Activated CD8-positive, alpha-beta memory T cell treated with anti-CD3 and anti-CD28 coated beads for 36 hours (primary cell): Measurements from ENCODE around the gene TMEM240. TPM values are rescaled to one million over a fixed set of nuclear protein-coding genes. Genes with fewer than 3 reads are reported as not detected.
"Not testable (repeated sequence)": the region's sequence is repeated elsewhere in the genome, so short reads cannot be mapped to it uniquely, and the experiment has no call there.

ENCODE experiments used
- CTCF ChIA-PET: fragments of 350-600 bp; sonication (Branson Sonifier 250); formaldehyde crosslinking; loops from one replicate; lab custom pipeline; 2021; ENCODE audit warnings: antibody characterized with exemption; lab: Charles Lee
- POLR2A ChIA-PET: fragments of 350-600 bp; sonication (Branson Sonifier 250); formaldehyde crosslinking; loops from one replicate; lab custom pipeline; 2021; ENCODE audit warnings: antibody characterized with exemption; lab: Charles Lee
- total RNA-seq, 2 experiments: library from RNA; stranded (reverse); gene quantifications; one replicate each; pipeline ENCODE4 v1.2.3, GENCODE V29; 2021

Gene TMEM240
- total RNA-seq, 2 experiments from 2014 or later: 0.48 TPM; not detected in 1

DNA sequence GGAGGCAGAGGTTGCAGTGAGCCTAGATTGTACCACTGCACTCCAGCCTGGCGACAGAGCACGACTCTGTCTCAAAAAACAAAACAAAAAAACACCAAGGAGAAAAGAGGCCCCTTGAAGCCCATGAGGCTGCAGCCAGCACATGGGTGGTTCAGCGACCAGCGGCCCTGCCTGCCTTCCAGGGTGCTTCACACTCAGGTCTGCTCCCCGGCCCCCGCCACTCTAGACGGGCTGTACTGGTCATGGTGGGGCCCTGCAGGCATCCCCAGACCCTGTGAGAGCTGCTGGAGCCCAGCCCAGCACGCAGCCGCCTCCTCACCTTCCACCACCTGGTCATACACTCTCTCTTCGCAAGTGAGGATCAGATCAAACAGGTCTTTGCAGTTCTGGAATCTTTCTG lies 4.1 kb upstream of the TMEM240 start:
- CTCF ChIA-PET: no interaction called here

DNA sequence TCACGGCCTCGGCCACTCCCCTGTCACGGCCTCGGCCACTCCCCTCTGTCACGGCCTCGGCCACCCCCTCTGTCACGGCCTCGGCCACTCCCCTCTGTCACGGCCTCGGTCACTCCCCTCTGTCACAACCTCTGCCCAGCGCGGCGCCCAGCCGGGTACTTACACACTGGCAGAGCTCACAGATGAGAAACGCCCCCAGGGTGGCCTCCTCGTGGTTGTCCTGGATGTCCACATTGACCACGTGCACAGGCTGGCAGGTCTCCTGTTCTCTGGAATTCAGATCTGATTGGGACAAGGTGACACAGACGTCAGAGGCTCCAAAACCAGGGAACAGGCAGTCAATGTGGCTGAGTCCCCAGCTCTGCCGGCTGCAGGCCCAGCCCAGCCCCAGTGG lies 3.3 kb upstream of the TMEM240 start:
- CTCF ChIA-PET: no interaction called here
- POLR2A ChIA-PET: no interaction called here

More for the DNA sequence above, 4.1 kb upstream of the TMEM240 start:
- POLR2A ChIA-PET: no interaction called here

DNA sequence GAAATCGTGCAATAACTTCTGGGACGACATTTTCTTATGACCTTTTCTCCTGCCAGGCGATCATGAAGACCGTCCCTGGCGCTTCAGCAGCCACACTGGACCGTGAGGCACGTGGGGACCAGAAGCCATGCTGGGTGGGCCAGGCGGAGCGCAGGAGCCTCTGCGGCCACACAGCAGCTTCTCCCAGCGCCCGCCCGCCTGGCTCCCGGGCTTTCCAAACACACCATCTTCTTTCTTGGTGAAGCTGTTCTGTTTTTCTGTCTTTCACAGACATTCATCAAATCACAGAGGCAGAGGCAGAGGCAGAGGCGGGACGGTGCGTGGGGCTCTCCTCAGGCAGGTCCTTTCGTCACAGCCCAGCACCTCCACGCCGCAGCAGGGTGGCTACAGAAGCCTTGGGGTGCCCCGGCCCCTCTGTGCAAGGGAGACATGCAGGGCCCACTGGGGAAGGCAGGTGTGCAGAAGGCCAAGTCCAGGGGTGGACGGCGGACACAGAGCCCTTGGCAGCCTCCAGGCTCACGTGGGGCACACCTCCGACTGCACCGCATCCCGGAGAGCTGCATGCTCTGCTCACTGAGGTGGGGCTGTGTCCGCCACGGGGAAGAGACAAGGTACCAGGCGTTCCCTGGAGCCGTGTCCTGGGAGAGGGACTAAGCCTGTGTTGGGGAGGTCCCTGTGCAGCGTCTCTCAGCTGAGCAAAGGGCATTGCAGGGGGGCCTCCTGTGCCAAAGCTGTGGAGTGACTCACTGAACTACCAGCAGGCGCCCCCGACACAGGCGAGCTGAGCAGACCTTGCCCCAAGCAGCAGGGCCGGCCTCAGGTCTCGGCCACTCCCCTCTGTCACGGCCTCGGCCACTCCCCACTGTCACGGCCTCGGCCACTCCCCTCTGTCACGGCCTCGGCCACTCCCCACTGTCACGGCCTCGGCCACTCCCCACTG lies 2.6 kb upstream of the TMEM240 start:
- ChIA-PET CTCF (no interaction called here), POLR2A (no interaction called here)

DNA sequence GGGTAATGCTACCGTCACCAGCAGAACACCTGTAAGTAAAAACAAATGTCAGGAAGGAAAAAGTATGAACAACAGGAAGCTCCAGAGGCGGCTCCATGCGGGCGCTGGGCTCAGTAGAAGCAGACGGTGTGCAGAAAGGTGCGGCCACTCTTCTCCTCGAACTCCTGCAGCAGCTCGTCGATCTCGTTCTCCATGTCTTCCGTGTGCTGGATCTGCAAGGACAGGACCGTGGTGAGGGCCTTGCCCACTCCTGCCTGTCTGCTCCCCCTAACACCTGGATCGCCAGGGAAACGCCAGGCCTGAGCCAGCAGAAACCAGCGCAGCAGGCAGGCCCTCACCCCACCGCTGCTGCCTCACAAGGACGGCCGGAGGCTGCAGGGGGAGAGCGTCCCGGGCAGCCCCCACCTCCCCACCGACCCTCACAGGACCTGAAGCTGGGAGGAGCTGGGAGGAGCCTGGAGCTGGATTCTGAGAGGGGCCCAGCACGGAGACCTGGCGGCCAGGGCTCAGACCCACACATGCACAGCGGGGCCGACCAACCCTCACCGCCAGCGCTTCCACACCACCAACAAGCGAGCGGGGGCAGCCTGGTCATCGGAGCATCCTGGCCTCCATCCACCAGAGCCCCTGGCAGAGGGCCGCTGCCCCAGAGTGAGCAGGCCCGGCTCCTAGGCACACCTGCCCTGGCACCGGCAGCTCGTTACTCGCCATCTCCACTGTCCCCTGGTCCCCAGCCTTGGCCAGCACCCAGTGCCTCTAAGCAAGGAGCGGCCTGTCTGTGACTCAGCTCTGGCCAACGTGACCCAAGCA lies 1.7 kb upstream of the TMEM240 start:
- CTCF ChIA-PET: no interaction called here
- POLR2A ChIA-PET: no interaction called here

DNA sequence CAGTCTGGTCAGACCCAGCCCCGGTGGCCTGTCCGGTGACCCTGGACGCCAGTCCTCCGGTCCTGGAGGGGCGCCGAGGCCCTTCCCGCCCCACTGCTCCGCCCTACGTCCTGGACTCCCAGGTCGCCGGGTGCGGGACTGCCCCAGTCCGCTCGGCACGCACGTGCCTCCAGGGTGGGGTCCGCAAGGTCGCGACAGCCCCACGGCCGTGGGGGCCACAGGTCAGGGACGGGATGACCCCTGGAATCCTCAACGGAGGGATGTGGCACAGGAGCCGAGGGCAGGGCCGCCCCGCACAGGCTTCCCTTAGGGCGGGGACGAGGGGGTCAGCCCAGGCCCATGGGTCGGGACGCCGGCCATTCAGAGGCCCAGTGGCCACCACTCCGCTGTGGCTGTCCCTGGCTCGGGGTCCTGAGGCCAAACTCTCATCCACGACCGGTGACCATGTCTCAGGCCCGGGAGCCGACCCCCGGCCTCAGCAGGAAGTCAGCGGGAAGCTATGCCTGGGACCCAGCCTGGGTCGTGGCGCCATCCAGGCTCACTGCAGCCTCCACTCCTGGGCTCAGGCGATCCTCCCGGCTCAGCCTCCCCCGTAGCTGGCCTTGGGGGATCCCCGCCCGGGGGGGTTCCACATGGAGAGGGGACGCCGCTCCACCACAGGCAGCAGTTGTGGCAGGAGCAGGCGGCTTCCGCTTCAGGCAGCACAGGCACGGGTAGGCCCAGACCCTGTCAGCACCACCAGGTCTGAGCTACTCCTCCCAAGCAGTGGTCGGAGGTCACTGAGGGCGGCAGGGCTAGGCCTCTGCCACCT lies 599 bp upstream of the TMEM240 start:
- ChIA-PET POLR2A (no interaction called here), CTCF (no interaction called here)

DNA sequence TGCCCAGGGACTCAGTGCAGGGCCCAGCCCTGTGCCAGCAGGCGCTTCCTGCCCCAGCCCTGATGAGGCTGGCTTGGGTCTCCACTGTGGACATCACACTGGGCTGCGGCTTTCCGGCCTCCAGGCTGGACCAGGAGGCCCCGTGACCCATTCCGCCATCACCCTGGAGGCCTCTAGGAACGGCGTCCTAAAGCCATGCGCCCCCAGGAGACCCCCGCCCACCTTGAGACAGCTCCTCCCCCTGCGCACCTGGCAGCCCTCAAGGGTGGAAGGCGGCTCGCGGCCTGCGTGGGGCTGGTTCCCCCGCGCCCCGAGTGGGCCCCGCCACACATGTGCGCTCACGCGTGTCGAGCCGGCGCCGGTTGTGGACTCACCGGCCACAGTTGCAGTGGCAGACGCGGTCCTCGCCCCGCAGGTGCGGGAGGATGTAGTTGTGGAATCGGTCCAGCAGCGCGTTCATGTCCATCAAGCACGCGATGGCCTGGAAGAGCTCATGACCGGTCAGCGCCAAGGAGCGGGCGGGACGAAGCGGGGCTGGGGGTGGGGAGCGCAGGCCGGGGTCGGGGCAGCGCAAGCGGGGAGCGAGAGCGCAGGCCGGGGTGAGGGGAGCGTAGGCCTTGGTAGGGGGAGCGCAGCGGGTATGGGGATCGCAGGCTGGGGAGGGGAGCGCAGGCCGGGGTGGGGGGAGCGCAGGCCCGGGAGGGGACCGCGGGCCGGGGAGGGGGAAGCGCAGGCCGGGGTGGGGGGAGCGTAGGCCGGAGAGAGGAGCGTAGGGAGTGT lies 924 bp downstream of the TMEM240 start:
- ChIA-PET POLR2A (no interaction called here), CTCF (no interaction called here)

DNA sequence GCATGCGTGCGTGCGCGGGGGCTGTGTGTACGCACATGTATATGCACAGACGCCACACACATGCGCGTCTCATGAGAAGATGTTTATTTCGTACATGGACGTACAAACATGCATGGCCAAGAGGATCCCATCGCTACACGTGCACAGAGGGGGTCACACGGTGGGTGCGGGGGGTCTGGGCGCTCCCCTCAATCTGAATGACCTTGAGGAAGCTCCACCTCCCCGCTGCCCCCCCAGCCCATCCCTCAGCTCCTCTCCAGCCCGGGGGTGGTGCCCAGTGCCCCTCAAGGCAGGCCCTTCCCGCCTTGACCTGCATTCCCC lies 1.5 kb downstream of the TMEM240 start:
- ChIA-PET POLR2A (no interaction called here), CTCF (no interaction called here)

DNA sequence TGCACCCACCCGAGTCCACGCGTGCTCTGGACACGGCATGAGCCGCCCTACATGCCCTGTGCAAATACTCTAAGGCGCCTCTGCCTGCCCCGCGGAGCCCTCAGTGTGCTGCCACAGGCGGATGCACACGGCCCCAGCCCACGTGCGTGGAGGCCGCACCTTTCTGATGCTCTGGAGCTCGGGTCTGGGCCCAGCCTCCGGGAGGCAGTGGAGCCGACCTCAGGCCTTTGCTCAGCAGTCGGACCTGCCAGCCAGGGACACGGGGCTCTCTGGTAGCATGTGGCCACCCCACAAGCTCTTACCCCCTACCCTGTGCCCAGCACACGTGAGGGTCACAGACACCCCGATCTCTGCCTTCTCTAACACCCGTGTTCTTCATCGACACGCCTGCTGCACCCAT lies 2.1 kb downstream of the TMEM240 start:
- ChIA-PET CTCF (no interaction called here), POLR2A (no interaction called here)

DNA sequence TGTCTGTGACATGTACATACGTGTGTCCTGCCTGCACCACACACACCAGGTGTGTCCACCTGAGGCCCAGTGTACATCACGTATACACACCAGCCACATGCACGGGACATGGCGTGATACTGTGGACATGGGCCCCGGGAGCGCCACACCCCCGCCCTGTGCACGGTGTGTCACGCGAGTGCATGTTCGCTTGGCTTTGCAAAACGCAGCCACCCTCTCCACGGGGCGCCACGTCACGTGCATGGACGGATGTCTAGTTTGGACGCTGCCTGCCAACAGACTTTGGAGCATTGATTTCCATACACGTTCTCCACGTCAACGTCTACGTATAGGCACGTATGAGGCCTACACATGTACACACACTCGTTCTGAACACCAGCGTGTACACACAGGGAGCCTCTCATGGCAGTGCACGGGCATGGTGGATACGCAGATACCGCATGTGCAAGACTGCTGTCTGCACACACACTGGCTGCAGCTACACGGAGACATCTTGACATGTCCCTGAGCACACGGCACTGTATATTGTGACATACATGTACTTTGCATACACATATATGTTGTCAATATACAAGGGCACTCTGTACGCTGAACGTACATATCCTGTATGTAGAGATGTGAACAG lies 2.7 kb downstream of the TMEM240 start:
- ChIA-PET POLR2A (no interaction called here), CTCF (no interaction called here)

DNA sequence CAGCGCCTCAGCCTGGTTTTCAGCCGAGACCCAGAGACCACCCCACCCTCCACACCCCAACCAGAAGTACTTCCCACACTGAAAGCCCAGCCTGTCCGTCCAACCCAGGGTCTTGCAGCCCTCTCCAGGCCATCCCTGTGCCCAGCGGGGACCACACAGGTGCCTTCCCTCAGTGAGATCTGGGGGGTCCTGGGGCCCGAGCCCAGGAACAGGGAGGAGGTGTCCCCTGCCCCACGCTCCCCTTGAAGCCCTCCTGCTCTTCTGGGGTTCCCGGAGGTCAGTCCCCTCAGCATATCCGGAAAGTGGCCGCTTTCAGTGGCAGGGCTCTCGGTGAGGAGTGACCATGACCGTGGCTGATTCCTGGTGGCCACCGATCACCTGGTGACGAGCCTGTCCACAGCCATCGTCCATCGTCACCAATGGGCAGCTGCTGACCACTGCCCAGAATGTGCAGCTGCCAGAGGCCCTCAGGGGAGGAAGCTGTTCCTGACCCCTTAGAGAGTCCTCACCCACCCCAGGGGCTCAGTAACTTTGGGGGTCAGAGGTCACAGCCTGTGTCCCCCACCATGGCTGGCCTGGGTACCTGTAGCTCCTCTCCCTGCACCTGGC lies 3.4 kb downstream of the TMEM240 start:
- POLR2A ChIA-PET: no interaction called here
- CTCF ChIA-PET: interaction anchor here (1.4 kb wide), 1 partner anchor 9 kb away, joined by 5 read pairs; no protein-coding TSS in a partner anchor

DNA sequence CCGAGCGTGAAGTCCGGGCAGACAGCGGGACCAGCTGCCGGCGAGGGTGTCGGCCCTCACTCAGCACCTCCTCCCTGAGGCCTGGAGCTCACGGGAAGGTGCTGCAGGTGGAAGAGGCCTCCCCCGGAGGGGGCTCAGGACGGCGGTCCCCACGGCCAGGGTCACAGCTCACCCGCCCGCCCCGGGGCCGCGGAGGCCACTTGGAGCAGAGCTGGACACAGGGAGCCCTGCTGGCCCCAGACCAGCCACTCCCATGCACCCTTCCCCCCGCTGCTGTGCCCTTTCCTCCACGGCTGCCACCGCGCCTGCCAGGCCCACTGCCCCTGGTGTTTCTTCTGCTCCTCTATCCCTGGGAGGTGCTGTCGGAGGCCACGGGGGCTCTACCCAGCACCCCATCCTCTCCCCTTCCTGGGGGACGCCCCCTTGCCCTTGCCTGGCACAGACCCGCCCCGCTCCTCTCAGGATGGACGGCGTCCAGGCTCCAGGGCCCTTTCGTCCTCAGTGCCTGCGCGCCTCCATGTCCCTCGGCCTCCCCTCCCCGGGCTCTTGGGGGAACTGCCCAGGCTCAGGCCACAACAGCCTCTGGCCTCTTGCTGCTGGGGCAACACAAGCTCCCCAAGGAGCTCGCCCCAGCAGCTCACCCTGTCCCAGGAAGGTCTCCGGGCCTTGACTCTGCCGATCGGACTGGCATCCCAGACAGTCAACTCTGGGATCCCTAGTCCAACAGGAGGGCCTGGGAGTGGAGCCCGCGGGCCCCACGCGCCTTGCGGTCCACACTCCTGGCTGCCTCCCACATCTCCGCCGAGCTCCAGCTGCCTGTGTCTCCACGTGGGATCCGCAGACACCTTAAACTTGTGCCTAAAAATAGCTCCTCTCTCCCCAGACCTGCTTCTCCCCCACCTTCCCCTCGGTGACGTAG lies 4.1 kb downstream of the TMEM240 start:
- POLR2A ChIA-PET: interaction anchor here (0.6 kb wide), 1 partner anchor 21 kb away, joined by 3 read pairs; no protein-coding TSS in a partner anchor
- CTCF ChIA-PET: interaction anchor here (1.4 kb wide), 1 partner anchor 10 kb away, joined by 5 read pairs; no protein-coding TSS in a partner anchor

DNA sequence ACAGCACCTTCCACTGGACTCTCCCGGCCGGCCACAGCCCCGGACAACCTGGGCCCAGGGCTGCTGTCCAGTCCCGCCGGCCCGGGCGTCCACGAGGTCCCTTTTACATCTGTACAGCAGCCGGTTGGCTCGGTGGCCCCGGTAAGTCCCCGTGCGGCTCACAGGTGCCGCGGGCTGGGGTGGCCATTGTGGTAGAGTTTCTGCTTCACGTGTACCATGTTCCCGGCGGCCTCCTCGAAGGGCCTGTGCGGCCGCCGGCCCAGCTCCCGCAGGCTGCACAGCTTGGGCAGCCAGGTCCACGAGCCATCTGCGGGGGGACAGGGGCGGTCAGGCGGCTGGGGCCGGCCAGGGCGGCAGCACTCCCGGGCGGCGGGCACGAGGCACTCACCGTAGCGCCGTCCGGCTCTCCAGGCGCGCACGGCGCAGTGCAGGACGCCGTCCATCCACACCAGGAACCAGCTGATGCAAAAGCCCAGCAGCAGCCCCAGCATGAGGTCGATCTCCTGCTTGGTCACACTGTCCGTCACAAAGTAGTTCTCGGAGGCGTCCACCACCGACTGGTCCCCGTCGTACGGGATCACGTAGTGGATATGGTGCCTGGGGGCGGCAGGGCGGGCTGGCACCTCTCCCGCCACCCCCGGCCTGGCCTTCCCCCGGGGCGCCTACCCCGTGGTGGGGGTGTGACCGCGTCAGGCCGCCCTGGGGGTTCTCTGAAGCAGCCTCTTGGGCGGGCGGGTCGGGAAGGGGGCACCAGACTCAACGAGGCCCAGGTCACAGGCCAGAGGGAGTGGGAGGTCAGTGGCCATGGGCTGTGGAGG lies 5.0 kb downstream of the TMEM240 start:
- CTCF ChIA-PET: interaction anchor here (1.4 kb wide), 1 partner anchor 11 kb away, joined by 5 read pairs; no protein-coding TSS in a partner anchor
- POLR2A ChIA-PET: no interaction called here

DNA sequence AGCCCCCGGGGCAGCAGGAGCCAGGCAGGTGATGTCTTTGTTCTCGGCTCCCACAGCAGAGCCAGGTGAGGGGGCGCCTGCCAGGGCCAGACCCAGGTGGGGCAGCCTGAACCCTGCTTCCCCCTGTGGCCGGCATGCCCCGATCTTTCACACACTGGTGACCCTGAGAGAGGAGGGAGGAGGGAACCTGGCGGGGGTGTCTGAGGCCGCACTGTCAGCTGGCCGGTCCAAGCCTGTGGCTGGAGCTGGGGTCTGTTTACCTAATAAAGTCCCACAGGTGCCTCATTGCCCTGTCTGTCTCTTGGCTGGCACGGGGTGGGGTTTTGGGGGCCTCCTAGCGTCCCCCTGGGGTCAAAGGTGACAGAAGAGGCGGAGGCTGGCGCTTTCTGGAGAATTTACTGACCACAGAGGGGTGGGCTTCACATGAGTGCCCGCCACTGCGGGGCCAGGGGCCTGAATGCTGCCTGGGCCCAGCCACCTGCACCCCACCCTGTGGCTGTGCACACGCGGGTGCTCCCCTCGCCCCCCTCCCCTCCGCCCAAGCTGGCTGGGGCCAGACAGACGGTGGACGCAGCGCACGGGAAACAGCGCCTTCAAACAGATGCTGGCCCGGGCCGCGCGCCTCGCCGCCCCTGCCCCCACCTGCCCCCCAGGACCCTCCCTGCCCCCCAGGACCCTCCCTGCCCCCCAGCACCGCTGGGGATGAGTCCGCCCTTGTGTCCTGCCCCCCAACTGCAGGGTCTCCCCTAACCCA lies 5.8 kb downstream of the TMEM240 start:
- POLR2A ChIA-PET: no interaction called here
- CTCF ChIA-PET: no interaction called here

DNA sequence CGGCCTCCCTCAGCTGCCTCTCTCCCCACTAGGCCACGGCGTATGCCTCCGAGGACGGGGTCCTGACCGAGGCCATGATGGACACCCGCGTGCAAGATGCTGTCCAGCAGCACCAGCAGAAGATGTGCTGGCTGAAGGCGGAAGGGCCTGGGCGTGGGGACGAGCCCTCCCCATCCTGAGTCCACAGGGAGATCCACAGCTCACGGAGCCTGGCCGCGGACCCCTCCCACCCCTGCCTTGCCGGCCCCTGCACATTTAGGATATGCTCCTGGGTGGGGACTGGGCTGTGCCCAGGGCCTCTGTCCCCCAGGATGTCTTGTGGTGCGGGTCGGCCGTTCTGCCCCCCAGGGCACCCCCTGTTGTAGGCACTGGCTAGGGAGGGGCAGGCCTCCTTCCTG lies 6.5 kb downstream of the TMEM240 start:
- POLR2A ChIA-PET, CTCF ChIA-PET: not testable (repeated sequence)

DNA sequence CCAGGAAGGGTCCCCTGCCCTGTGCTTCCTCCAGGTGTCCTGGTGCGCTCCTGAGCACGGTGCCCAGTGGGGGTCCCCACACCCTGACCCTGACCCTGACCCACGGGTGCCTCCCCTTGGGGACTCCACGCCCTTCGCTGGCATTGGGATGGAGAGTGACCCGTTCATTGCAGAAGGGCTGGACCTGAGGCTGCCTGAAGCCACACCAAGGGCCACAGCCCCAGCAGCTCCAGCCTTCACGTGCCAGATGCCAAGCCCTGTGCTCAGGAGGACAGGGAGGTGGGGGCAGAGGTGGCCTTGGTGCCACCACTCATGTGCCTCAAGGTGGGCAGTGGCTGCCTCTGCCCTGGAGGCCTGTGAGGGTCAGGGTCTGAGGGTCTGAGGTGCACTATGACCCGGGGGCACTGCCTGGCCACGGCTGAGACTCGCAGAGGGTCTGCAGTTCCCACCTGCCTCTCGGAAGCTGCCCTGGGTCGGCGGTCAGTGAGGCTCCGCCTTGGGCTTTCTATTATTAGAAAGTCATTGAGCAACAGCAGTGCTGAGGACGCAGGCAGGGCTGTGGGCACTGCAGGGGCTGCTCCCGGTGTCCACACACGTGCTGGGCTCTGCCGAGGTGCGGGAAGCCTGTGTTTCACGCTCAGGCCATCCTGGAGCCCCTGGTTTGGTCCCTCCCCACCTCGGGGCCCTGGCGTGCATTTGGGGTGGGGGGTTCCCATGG lies 7.1 kb downstream of the TMEM240 start:
- CTCF ChIA-PET, POLR2A ChIA-PET: not testable (repeated sequence)
